Sciatic nerve (tissue), 2 donors: ENCODE results near the gene GLI1. TPM values are rescaled to one million over a fixed set of nuclear protein-coding genes. Genes with fewer than 3 reads are reported as not detected.

Source experiments
- ATAC-seq: fragments of 200-7000 bp; cut with Tn5 transposase; one replicate; pipeline ENCODE4 v1.9.1; 2020; ENCODE audit warnings: mild to moderate bottlenecking, moderate library complexity
- DNase-seq: peaks from one replicate; pipeline ENCODE4 v3.0.0-alpha.2; 2020; ENCODE audit warnings: low spot score
- intact Hi-C: fragments of 100-400 bp; cut with DNase I; formaldehyde crosslinking; loops from one replicate; pipeline ENCODE4 v1.14.2; 2022
- total RNA-seq: library from RNA; stranded (reverse); fragmentation: NEBNext Ultra II Directional; extraction: Animal tissue kit (Norgen Biotek cat#: 25700); gene quantifications from one replicate; pipeline ENCODE4 v1.2.1, GENCODE V29; 2021
- donor health status: DM: no; HTN: no; CAD: no.
- donor health status: DM: no; HTN: no; CAD: no.

The GLI1 gene
- total RNA-seq, 1 donor from 2014 or later = 47.7 TPM

GRCh38 chr12:57470970-57471656 lies 11.5 kb downstream of the GLI1 start:
- intact Hi-C loops = no loop called here
- ATAC-seq = no peak
- no peak for DNase-seq

- intact Hi-C loops = no loop called here
- ATAC-seq (no peak), DNase-seq (no peak)
Observed at GRCh38 chr12:57471661-57472060, 12.1 kb downstream of the GLI1 start.

- ATAC-seq (no peak), DNase-seq (no peak)
- intact Hi-C loops = no loop called here
Observed at GRCh38 chr12:57472391-57472790, 12.8 kb downstream of the GLI1 start.

GRCh38 chr12:57473392-57473791 lies 13.8 kb downstream of the GLI1 start:
- intact Hi-C loops = no loop called here
- ATAC-seq (no peak), DNase-seq (no peak)

GRCh38 chr12:57473886-57474285 lies 14.3 kb downstream of the GLI1 start:
- no peak for DNase-seq
- no peak for ATAC-seq

GRCh38 chr12:57474430-57474829 lies 14.8 kb downstream of the GLI1 start:
- ATAC-seq = no peak
- intact Hi-C loops = no loop called here
- DNase-seq = no peak

More at GRCh38 chr12:57473886-57474285, 14.3 kb downstream of the GLI1 start:
- intact Hi-C loops = no loop called here

GRCh38 chr12:57474862-57475261 lies 15.3 kb downstream of the GLI1 start:
- no peak for ATAC-seq
- intact Hi-C loops = no loop called here
- DNase-seq = no peak

- ATAC-seq (peak; percentile 66), DNase-seq (peak; percentile 75)
- intact Hi-C loops = no loop called here
Observed at GRCh38 chr12:57475271-57476161, 15.9 kb downstream of the GLI1 start.

- ATAC-seq = peak; percentile 2
- intact Hi-C loops = no loop called here
- no peak for DNase-seq
Observed at GRCh38 chr12:57476162-57476992, 16.8 kb downstream of the GLI1 start.

GRCh38 chr12:57476993-57477709 lies 17.6 kb downstream of the GLI1 start:
- intact Hi-C loops = no loop called here
- ATAC-seq (no peak), DNase-seq (no peak)

GRCh38 chr12:57477710-57478681 lies 18.4 kb downstream of the GLI1 start:
- ATAC-seq (peak; percentile 11), DNase-seq (no peak)
- intact Hi-C loops = no loop called here

- intact Hi-C loops = no loop called here
- ATAC-seq = no peak
- no peak for DNase-seq
Observed at GRCh38 chr12:57479043-57479375, 19.4 kb downstream of the GLI1 start.

- no peak for DNase-seq
- intact Hi-C loops = no loop called here
- no peak for ATAC-seq
Observed at GRCh38 chr12:57479376-57480115, 20.0 kb downstream of the GLI1 start, which contains the start of gene ARHGAP9. Gene ARHGAP9 (minus strand): TSS chr12:57479866. CDS start chr12:57479406, 460 bp downstream.

GRCh38 chr12:57481671-57482070 lies 22.1 kb downstream of the GLI1 start:
- DNase-seq (no peak), ATAC-seq (no peak)
- intact Hi-C loops = no loop called here

GRCh38 chr12:57483466-57483865 lies 23.9 kb downstream of the GLI1 start:
- intact Hi-C loops = no loop called here
- no peak for ATAC-seq
- no peak for DNase-seq

- no peak for ATAC-seq
Observed at GRCh38 chr12:57485695-57486094, 26.1 kb downstream of the GLI1 start.

GRCh38 chr12:57487055-57487596 lies 27.5 kb downstream of the GLI1 start:
- intact Hi-C loops = loop anchor here (2.0 kb wide), 1 partner anchor 66 kb away; no protein-coding TSS in a partner anchor
- ATAC-seq = no peak
- DNase-seq = no peak

More at GRCh38 chr12:57485695-57486094, 26.1 kb downstream of the GLI1 start:
- intact Hi-C loops = loop anchor here (2.0 kb wide), 1 partner anchor 67 kb away; no protein-coding TSS in a partner anchor
- DNase-seq = no peak
